GM18499 (cell line): ENCODE results near the gene NID2.
A peak's percentile ranks its signal among the peaks of the same experiment; 100 is the strongest.

Experiments used
- ATAC-seq: cut with Tn5 transposase; IDR thresholded peaks from one replicate; pipeline ENCODE4 v1.9.1; 2021; ENCODE audit warnings: moderate number of reproducible peaks; ENCODE audit not compliant: insufficient read depth, unreplicated experiment

NID2 gene

GRCh38 chr14:52006361-52006760 lies 62.5 kb downstream of the NID2 start:
- ATAC-seq, result no peak

- ATAC-seq, result no peak
Measured at GRCh38 chr14:52005625-52006024, 63.2 kb downstream of the NID2 start.

GRCh38 chr14:52003324-52003723 lies 65.5 kb downstream of the NID2 start:
- ATAC-seq, result no peak

GRCh38 chr14:52002542-52002941 lies 66.3 kb downstream of the NID2 start:
- ATAC-seq, result no peak

GRCh38 chr14:52000696-52001095 lies 68.2 kb downstream of the NID2 start:
- no peak for ATAC-seq

- no peak for ATAC-seq
Measured at GRCh38 chr14:52000019-52000582, 68.8 kb downstream of the NID2 start.

- no peak for ATAC-seq
Measured at GRCh38 chr14:51999084-51999483, 69.8 kb downstream of the NID2 start.

- ATAC-seq, result no peak
Measured at GRCh38 chr14:51998348-51998747, 70.5 kb downstream of the NID2 start.

GRCh38 chr14:51996148-51996746 lies 72.6 kb downstream of the NID2 start:
- ATAC-seq, result no peak

- ATAC-seq, result no peak
Measured at GRCh38 chr14:51993285-51993920, 75.5 kb downstream of the NID2 start.

- ATAC-seq, result no peak
Measured at GRCh38 chr14:51990488-51990887, 78.4 kb downstream of the NID2 start.

- peak; percentile 60 for ATAC-seq
Measured at GRCh38 chr14:51989293-51990234, 79.3 kb downstream of the NID2 start, which contains the start of gene RTRAF. RTRAF (plus strand) TSS chr14:51989546; CDS start chr14:51989640, 94 bp downstream.

GRCh38 chr14:51988221-51988620 lies 80.6 kb downstream of the NID2 start:
- no peak for ATAC-seq

GRCh38 chr14:51981218-51981854 lies 87.5 kb downstream of the NID2 start:
- no peak for ATAC-seq

- ATAC-seq, result no peak
Measured at GRCh38 chr14:51979088-51979709, 89.7 kb downstream of the NID2 start.

GRCh38 chr14:51978681-51979085 lies 90.2 kb downstream of the NID2 start:
- ATAC-seq, result no peak

- no peak for ATAC-seq
Measured at GRCh38 chr14:51977075-51977474, 91.8 kb downstream of the NID2 start.

GRCh38 chr14:51972566-51972965 lies 96.3 kb downstream of the NID2 start:
- ATAC-seq, result no peak

GRCh38 chr14:51969852-51970540 lies 98.9 kb downstream of the NID2 start:
- ATAC-seq, result no peak
